ENCODE data around the gene TMEM131.

Gene TMEM131

GRCh38 chr2:97788986-97789644 lies 206.6 kb downstream of the TMEM131 start:
- DNase-seq: no peak

- DNase-seq: no peak
Measured at GRCh38 chr2:97785818-97786217, 209.9 kb downstream of the TMEM131 start.

- no peak for DNase-seq
Measured at GRCh38 chr2:97784953-97785352, 210.8 kb downstream of the TMEM131 start.

GRCh38 chr2:97781981-97782380 lies 213.8 kb downstream of the TMEM131 start:
- no peak for DNase-seq

GRCh38 chr2:97779141-97779540 lies 216.6 kb downstream of the TMEM131 start:
- no peak for DNase-seq

GRCh38 chr2:97775074-97775473 lies 220.7 kb downstream of the TMEM131 start:
- no peak for DNase-seq

- DNase-seq: peak in 1 of 2 experiments; percentile 37
Measured at GRCh38 chr2:97774425-97774824, 221.3 kb downstream of the TMEM131 start.

GRCh38 chr2:97770445-97770844 lies 225.3 kb downstream of the TMEM131 start:
- no peak for DNase-seq

- DNase-seq: no peak
Measured at GRCh38 chr2:97769711-97770110, 226.0 kb downstream of the TMEM131 start.

- no peak for DNase-seq
Measured at GRCh38 chr2:97769308-97769707, 226.4 kb downstream of the TMEM131 start.

- DNase-seq: no peak
Measured at GRCh38 chr2:97766567-97766966, 229.2 kb downstream of the TMEM131 start.

- DNase-seq: no peak
Measured at GRCh38 chr2:97765933-97766332, 229.8 kb downstream of the TMEM131 start.

- no peak for DNase-seq
Measured at GRCh38 chr2:97764559-97765263, 231.0 kb downstream of the TMEM131 start.

- DNase-seq: no peak
Measured at GRCh38 chr2:97763176-97763845, 232.4 kb downstream of the TMEM131 start.

- no peak for DNase-seq
Measured at GRCh38 chr2:97761192-97761591, 234.6 kb downstream of the TMEM131 start.

- no peak for DNase-seq
Measured at GRCh38 chr2:97760480-97761049, 235.2 kb downstream of the TMEM131 start.

- no peak for DNase-seq
Measured at GRCh38 chr2:97759727-97760407, 235.9 kb downstream of the TMEM131 start.

GRCh38 chr2:97758131-97758705 lies 237.5 kb downstream of the TMEM131 start:
- no peak for DNase-seq

- DNase-seq: no peak
Measured at GRCh38 chr2:97757062-97757461, 238.7 kb downstream of the TMEM131 start.

- no peak for DNase-seq
Measured at GRCh38 chr2:97755491-97755890, 240.3 kb downstream of the TMEM131 start.

- DNase-seq: no peak
Measured at GRCh38 chr2:97754690-97755346, 240.9 kb downstream of the TMEM131 start.

Data from SHP77 (cell line).